ENCODE results near the gene MCOLN2. TPM values are rescaled to one million over a fixed set of nuclear protein-coding genes. Genes with fewer than 3 reads are reported as not detected.

The MCOLN2 gene
- total RNA-seq, 1 donor from 2014 or later, result 0.96 TPM

DNA sequence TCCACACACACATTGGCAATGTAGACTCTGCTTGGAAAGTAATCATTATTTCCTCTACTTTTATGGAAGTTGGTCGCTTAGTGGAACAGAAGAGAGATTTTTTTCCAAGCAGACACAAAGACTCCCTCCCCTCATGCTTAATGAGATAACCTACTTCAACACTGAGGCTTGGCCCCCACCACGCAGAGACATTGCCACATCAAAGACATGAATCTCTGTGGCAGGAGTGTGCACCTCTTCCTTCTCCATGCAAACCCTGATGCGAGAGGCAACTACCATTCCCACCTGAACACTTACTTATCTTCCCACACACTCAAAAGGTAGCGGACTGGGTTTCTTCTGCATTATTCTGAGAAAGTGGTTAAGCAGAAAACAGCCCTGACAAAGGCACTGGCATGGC lies 66.6 kb downstream of the MCOLN2 start:
- Mint-ChIP-seq H3K4me3 (no peak overlapping the region), H3K4me1 (peaks cover 30% of the 10 kb centered on the region), H3K9me3 (no peaks in the 10 kb centered on the region), H3K27ac (no peak overlapping the region), H3K36me3 (no peaks in the 10 kb centered on the region), H3K27me3 (ENCODE audit: low read depth) (peaks cover 3% of the 10 kb centered on the region)
- DNase-seq (ENCODE audit: low spot score in 2 of 2, unreplicated experiment in 2 of 2), result no peak
- TF ChIP-seq, protein P1, sequence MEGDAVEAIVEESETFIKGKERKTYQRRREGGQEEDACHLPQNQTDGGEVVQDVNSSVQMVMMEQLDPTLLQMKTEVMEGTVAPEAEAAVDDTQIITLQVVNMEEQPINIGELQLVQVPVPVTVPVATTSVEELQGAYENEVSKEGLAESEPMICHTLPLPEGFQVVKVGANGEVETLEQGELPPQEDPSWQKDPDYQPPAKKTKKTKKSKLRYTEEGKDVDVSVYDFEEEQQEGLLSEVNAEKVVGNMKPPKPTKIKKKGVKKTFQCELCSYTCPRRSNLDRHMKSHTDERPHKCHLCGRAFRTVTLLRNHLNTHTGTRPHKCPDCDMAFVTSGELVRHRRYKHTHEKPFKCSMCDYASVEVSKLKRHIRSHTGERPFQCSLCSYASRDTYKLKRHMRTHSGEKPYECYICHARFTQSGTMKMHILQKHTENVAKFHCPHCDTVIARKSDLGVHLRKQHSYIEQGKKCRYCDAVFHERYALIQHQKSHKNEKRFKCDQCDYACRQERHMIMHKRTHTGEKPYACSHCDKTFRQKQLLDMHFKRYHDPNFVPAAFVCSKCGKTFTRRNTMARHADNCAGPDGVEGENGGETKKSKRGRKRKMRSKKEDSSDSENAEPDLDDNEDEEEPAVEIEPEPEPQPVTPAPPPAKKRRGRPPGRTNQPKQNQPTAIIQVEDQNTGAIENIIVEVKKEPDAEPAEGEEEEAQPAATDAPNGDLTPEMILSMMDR (IDR thresholded peaks at IDR 0.05; ENCODE audit: unreplicated experiment), result no peak

DNA sequence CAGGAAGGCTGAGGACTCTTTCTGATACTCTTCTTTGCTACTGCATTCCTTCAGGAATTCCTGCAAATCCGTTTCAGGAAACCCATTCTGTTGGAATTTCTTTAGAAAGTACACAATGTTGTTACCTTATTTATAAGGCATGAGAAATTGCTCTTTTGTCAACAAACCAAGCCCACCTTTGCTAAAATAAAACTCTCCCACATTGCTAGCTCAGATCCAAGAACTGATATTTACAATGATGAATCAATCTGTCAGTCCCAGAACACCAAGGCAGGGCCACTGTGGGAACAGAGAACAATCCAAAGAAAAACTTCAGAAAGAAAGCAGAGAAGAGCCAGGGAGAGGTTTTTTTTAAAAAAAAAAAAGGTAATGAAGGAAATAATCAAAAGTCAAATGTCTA lies 67.3 kb downstream of the MCOLN2 start:
- Mint-ChIP-seq H3K4me1 (peaks cover 26% of the 10 kb centered on the region), H3K27ac (no peak overlapping the region), H3K4me3 (no peak overlapping the region), H3K36me3 (no peaks in the 10 kb centered on the region), H3K27me3 (ENCODE audit: low read depth) (peaks cover 5% of the 10 kb centered on the region), H3K9me3 (no peaks in the 10 kb centered on the region)
- no peak for DNase-seq (ENCODE audit: low spot score in 2 of 2, unreplicated experiment in 2 of 2)
- TF ChIP-seq, protein P1 (IDR thresholded peaks at IDR 0.05; ENCODE audit: unreplicated experiment), result no peak

DNA sequence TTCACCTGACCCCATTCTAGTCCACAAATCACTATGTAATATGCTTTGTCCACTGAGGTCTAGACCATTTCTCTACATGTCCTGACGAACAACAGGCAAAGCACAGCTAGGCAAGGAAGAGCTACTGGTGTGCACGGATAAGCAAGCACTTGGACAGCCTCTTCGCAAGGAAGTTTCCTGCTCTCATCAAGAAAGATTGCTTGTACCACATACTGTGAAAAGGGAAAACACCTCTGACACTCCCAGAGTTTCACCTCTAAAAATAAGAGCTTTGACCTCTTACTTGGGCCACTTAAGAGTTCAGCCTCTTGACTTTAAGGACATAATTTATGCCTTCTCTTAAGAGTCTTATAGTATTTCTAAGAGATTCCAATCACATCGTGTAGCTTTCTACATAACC lies 67.9 kb downstream of the MCOLN2 start:
- no peak overlapping the region for H3K27ac Mint-ChIP-seq

DNA sequence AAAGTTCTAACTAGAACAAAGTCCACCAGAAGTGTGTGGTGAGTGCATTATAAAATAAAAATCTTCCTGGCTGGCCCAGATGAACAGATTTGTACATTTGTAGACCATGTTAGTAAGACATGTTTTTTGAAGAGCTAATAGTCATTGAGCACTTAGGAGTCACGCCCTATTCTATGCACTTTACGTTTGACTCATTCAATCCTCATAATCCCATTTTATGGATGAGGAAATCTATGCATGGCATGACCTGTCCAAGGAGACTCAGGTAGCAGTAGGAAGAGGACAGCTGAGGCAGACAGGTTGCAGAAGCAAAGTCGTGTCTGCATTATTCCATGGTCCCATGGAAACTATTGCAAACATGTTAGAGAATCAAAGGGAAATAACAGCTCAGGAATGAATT lies 73.6 kb downstream of the MCOLN2 start:
- TF ChIP-seq, protein P1 (IDR thresholded peaks at IDR 0.05; ENCODE audit: unreplicated experiment), result no peak
- Mint-ChIP-seq H3K4me1 (no peaks in the 10 kb centered on the region), H3K36me3 (no peaks in the 10 kb centered on the region), H3K27me3 (ENCODE audit: low read depth) (peaks cover 9% of the 10 kb centered on the region), H3K9me3 (no peaks in the 10 kb centered on the region), H3K27ac (no peak overlapping the region), H3K4me3 (no peak overlapping the region)
- DNase-seq (ENCODE audit: low spot score in 2 of 2, unreplicated experiment in 2 of 2), result no peak

More for the DNA sequence above, 67.9 kb downstream of the MCOLN2 start:
- Mint-ChIP-seq H3K27me3 (ENCODE audit: low read depth) (peaks cover 5% of the 10 kb centered on the region), H3K4me3 (no peak overlapping the region), H3K9me3 (no peaks in the 10 kb centered on the region), H3K36me3 (no peaks in the 10 kb centered on the region), H3K4me1 (peaks cover 26% of the 10 kb centered on the region)
- TF ChIP-seq, protein P1 (IDR thresholded peaks at IDR 0.05; ENCODE audit: unreplicated experiment), result no peak
- no peak for DNase-seq (ENCODE audit: low spot score in 2 of 2, unreplicated experiment in 2 of 2)

DNA sequence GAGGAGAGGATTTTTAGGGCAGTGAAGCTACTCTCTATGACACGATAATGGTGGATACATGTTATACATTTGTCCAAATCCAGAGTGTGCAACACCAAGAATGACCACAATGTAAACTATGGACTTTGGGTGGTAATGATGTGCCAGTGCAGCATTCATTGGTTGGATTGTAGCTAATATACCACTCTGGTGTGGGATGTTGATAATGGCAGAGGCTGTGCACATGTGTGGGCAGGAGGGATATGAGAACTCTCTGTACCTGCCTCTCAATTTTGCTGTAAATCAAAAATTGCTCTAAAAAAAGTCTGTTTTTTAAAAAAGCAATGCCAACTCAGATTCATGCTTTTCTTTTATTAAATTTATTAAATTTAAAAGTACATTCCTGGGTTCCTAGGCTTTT lies 76.8 kb downstream of the MCOLN2 start:
- Mint-ChIP-seq H3K4me3 (no peak overlapping the region), H3K27ac (no peak overlapping the region), H3K27me3 (ENCODE audit: low read depth) (peaks cover 9% of the 10 kb centered on the region), H3K4me1 (no peaks in the 10 kb centered on the region), H3K36me3 (no peaks in the 10 kb centered on the region), H3K9me3 (no peaks in the 10 kb centered on the region)
- no peak for DNase-seq (ENCODE audit: low spot score in 2 of 2, unreplicated experiment in 2 of 2)
- TF ChIP-seq, protein P1 (IDR thresholded peaks at IDR 0.05; ENCODE audit: unreplicated experiment), result no peak

DNA sequence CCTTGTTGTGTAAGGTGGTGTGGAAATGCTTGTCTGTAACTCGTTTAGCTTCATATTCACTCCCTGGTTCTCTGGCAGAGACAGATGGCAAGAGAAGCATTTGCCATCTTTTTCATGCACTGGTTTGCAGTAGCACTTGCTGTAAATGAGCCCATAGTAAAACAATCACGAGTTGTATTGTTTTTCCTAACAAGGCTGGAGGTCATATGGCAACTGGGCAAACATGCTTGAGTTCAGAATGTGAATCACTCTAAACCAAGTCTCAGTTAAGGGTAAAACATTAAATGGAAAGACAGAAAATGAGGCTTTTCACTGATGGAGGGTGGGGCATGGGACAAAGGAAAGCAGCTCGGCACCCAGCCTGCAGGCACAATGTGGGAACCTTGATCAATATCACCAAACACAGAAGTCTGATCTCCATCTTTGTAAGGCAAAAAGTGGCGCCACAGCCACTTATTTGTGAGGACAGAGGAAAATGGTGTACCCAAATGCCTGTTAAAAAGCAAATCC lies 77.4 kb downstream of the MCOLN2 start:
- no peaks in the 10 kb centered on the region for H3K4me1 Mint-ChIP-seq
- no peak overlapping the region for H3K27ac Mint-ChIP-seq
- no peak for DNase-seq (ENCODE audit: low spot score in 2 of 2, unreplicated experiment in 2 of 2)
- no peaks in the 10 kb centered on the region for H3K9me3 Mint-ChIP-seq
- no peaks in the 10 kb centered on the region for H3K36me3 Mint-ChIP-seq
- peaks cover 7% of the 10 kb centered on the region for H3K27me3 Mint-ChIP-seq (ENCODE audit: low read depth)
- H3K4me3 Mint-ChIP-seq, result no peak overlapping the region
- TF ChIP-seq, protein P1 (IDR thresholded peaks at IDR 0.05; ENCODE audit: unreplicated experiment), result no peak
